Activated naive CD4-positive, alpha-beta T cell treated with anti-CD3 and anti-CD28 coated beads, Interleukin-2, amount 50 U/mL, for 24 hours (primary cell): Measurements from ENCODE around the gene CACNA1F.
"Not testable (repeated sequence)": the region's sequence is repeated elsewhere in the genome, so short reads cannot be mapped to it uniquely, and the experiment has no call there.

Experiments used
- H3K27ac Mint-ChIP-seq: one replicate; pipeline ENCODE4 v1.8.0; 2021; ENCODE audit warnings: mild to moderate bottlenecking, mixed read lengths
- H3K27me3 Mint-ChIP-seq: one replicate; pipeline ENCODE4 v1.8.0; 2021; ENCODE audit warnings: mixed read lengths
- H3K36me3 Mint-ChIP-seq: one replicate; pipeline ENCODE4 v1.8.0; 2021; ENCODE audit warnings: mixed read lengths
- H3K4me1 Mint-ChIP-seq: one replicate; pipeline ENCODE4 v1.8.0; 2021; ENCODE audit warnings: mixed read lengths
- H3K4me3 Mint-ChIP-seq: one replicate; pipeline ENCODE4 v1.8.0; 2021; ENCODE audit warnings: mild to moderate bottlenecking, mixed read lengths
- H3K9me3 Mint-ChIP-seq: one replicate; pipeline ENCODE4 v1.8.0; 2021; ENCODE audit warnings: mixed read lengths

The CACNA1F gene

GRCh38 chrX:49184294-49185281 is 48.6 kb downstream of the CACNA1F start:
- H3K27ac Mint-ChIP-seq = peak overlapping the region; percentile 59
- no peaks in the 10 kb centered on the region for H3K4me1 Mint-ChIP-seq
- no peaks in the 10 kb centered on the region for H3K9me3 Mint-ChIP-seq
- H3K4me3 Mint-ChIP-seq = peak overlapping the region; percentile 81
- no peaks in the 10 kb centered on the region for H3K27me3 Mint-ChIP-seq
- H3K36me3 Mint-ChIP-seq = peaks cover 2% of the 10 kb centered on the region

- Mint-ChIP-seq H3K4me1 (no peaks in the 10 kb centered on the region), H3K9me3 (no peaks in the 10 kb centered on the region), H3K36me3 (peaks cover 2% of the 10 kb centered on the region), H3K27ac (peak overlapping the region; percentile 59), H3K27me3 (no peaks in the 10 kb centered on the region), H3K4me3 (no peak overlapping the region)
These were observed 49.3 kb downstream of the CACNA1F start for GRCh38 chrX:49183701-49184281.

- H3K9me3 Mint-ChIP-seq = no peaks in the 10 kb centered on the region
- H3K4me3 Mint-ChIP-seq = no peak overlapping the region
- H3K27me3 Mint-ChIP-seq = no peaks in the 10 kb centered on the region
- H3K4me1 Mint-ChIP-seq = no peaks in the 10 kb centered on the region
- H3K36me3 Mint-ChIP-seq = peaks cover 2% of the 10 kb centered on the region
- no peak overlapping the region for H3K27ac Mint-ChIP-seq
These were observed 53.8 kb downstream of the CACNA1F start for GRCh38 chrX:49179358-49179757.

GRCh38 chrX:49178537-49178936 is 54.6 kb downstream of the CACNA1F start:
- no peaks in the 10 kb centered on the region for H3K27me3 Mint-ChIP-seq
- no peaks in the 10 kb centered on the region for H3K9me3 Mint-ChIP-seq
- H3K4me3 Mint-ChIP-seq = no peak overlapping the region
- H3K27ac Mint-ChIP-seq = no peak overlapping the region
- peaks cover 2% of the 10 kb centered on the region for H3K36me3 Mint-ChIP-seq
- H3K4me1 Mint-ChIP-seq = no peaks in the 10 kb centered on the region

- Mint-ChIP-seq H3K27ac (no peak overlapping the region), H3K27me3 (no peaks in the 10 kb centered on the region), H3K4me1 (peaks cover 5% of the 10 kb centered on the region), H3K4me3 (no peak overlapping the region), H3K36me3 (peaks cover 2% of the 10 kb centered on the region), H3K9me3 (no peaks in the 10 kb centered on the region)
These were observed 55.2 kb downstream of the CACNA1F start for GRCh38 chrX:49177873-49178480.

GRCh38 chrX:49177338-49177833 is 55.8 kb downstream of the CACNA1F start:
- Mint-ChIP-seq H3K36me3 (peaks cover 2% of the 10 kb centered on the region), H3K4me3 (no peak overlapping the region), H3K9me3 (no peaks in the 10 kb centered on the region), H3K4me1 (peaks cover 10% of the 10 kb centered on the region), H3K27me3 (no peaks in the 10 kb centered on the region), H3K27ac (no peak overlapping the region)

GRCh38 chrX:49176421-49177326 is 56.5 kb downstream of the CACNA1F start:
- H3K36me3 Mint-ChIP-seq = peaks cover 2% of the 10 kb centered on the region

GRCh38 chrX:49175435-49176274 is 57.5 kb downstream of the CACNA1F start:
- no peak overlapping the region for H3K27ac Mint-ChIP-seq
- H3K36me3 Mint-ChIP-seq = peaks cover under 1% of the 10 kb centered on the region
- H3K4me1 Mint-ChIP-seq = peaks cover 10% of the 10 kb centered on the region
- H3K27me3 Mint-ChIP-seq = no peaks in the 10 kb centered on the region
- no peaks in the 10 kb centered on the region for H3K9me3 Mint-ChIP-seq
- H3K4me3 Mint-ChIP-seq = no peak overlapping the region

More at GRCh38 chrX:49176421-49177326, 56.5 kb downstream of the CACNA1F start:
- Mint-ChIP-seq H3K27ac (no peak overlapping the region), H3K4me3 (no peak overlapping the region), H3K9me3 (no peaks in the 10 kb centered on the region), H3K4me1 (peaks cover 10% of the 10 kb centered on the region), H3K27me3 (no peaks in the 10 kb centered on the region)

- H3K4me3 Mint-ChIP-seq = no peak overlapping the region
- H3K4me1 Mint-ChIP-seq = peaks cover 10% of the 10 kb centered on the region
- H3K36me3 Mint-ChIP-seq = no peaks in the 10 kb centered on the region
- no peaks in the 10 kb centered on the region for H3K9me3 Mint-ChIP-seq
- H3K27me3 Mint-ChIP-seq = no peaks in the 10 kb centered on the region
- H3K27ac Mint-ChIP-seq = no peak overlapping the region
These were observed 58.4 kb downstream of the CACNA1F start for GRCh38 chrX:49174723-49175122.

GRCh38 chrX:49173544-49173943 is 59.6 kb downstream of the CACNA1F start:
- Mint-ChIP-seq H3K4me3 (peak overlapping the region; percentile 86), H3K27ac (peak overlapping the region; percentile 46)
- H3K9me3 Mint-ChIP-seq, H3K36me3 Mint-ChIP-seq, H3K27me3 Mint-ChIP-seq, H3K4me1 Mint-ChIP-seq: not testable (repeated sequence)

GRCh38 chrX:49172280-49172780 is 60.8 kb downstream of the CACNA1F start:
- Mint-ChIP-seq H3K36me3 (no peaks in the 10 kb centered on the region), H3K27me3 (no peaks in the 10 kb centered on the region), H3K27ac (peak overlapping the region; percentile 76), H3K4me1 (peaks cover 16% of the 10 kb centered on the region), H3K9me3 (no peaks in the 10 kb centered on the region), H3K4me3 (peak overlapping the region; percentile 87)

GRCh38 chrX:49171752-49172279 is 61.3 kb downstream of the CACNA1F start, which contains the start of gene PLP2:
PLP2 (plus strand) TSS chrX:49171898; CDS start chrX:49172001, 103 bp downstream.
- Mint-ChIP-seq H3K9me3 (no peaks in the 10 kb centered on the region), H3K4me3 (peak within 1 kb of the TSS; percentile 87), H3K4me1 (peaks cover 19% of the 10 kb centered on the region), H3K36me3 (no peaks in the 10 kb centered on the region), H3K27ac (peak within 1 kb of the TSS; percentile 76), H3K27me3 (no peaks in the 10 kb centered on the region)

GRCh38 chrX:49167740-49168108 is 65.4 kb downstream of the CACNA1F start:
- peak overlapping the region; percentile 85 for H3K4me3 Mint-ChIP-seq
- H3K4me1 Mint-ChIP-seq = peaks cover 32% of the 10 kb centered on the region
- H3K27me3 Mint-ChIP-seq = no peaks in the 10 kb centered on the region
- H3K27ac Mint-ChIP-seq = peak overlapping the region; percentile 41
- no peaks in the 10 kb centered on the region for H3K36me3 Mint-ChIP-seq
- H3K9me3 Mint-ChIP-seq = no peaks in the 10 kb centered on the region
